A673 (cell line): ENCODE results near the gene ROM1.

Experiments
- CTCF ChIP-seq: fragments of 300-800, 200-600 bp; sonication (generic); conservative IDR thresholded peaks from 2 replicates; pipeline ENCODE4 v1.5.1; 2017; ENCODE audit warnings: low read depth, mild to moderate bottlenecking, antibody characterized with exemption, low read length, moderate library complexity, mixed read lengths
- EZH2 ChIP-seq: fragments of 200-600 bp; sonication (generic); IDR thresholded peaks from 2 replicates; pipeline ENCODE4 v1.6.1; 2017; ENCODE audit warnings: borderline replicate concordance, low read depth, mild to moderate bottlenecking, mixed read lengths, antibody characterized with exemption, low read length; ENCODE audit not compliant: poor library complexity, severe bottlenecking

GRCh38 chr11:62621567-62622470 lies 8.8 kb downstream of the ROM1 start, which contains the start of gene B3GAT3:
- TF ChIP-seq CTCF (no peak), EZH2 (no peak)
